ENCODE data around the gene DCLRE1A.

The DCLRE1A gene

GRCh38 chr10:113867904-113868303 lies 14.0 kb upstream of the DCLRE1A start:
- Histone ChIP-seq H3K4me3 (ENCODE audit: low read depth in 1 of 2, low read length in 1 of 2) (no peak overlapping the region), H3K9me3 (no peaks in the 10 kb centered on the region), H3K36me3 (no peaks in the 10 kb centered on the region), H3K27me3 (no peaks in the 10 kb centered on the region), H3K4me1 (ENCODE audit: control insufficient read depth in 1 of 2, insufficient read depth in 1 of 2, low read depth in 1 of 2, low read length in 1 of 2) (peaks cover 24 to 26% of the 10 kb centered on the region in 2 experiments), H3K27ac (no peak overlapping the region)
- TF ChIP-seq CTCF (IDR thresholded peaks at IDR 0.05), result no peak

GRCh38 chr10:113866551-113867394 lies 12.9 kb upstream of the DCLRE1A start:
- no peak for TF ChIP-seq CTCF (IDR thresholded peaks at IDR 0.05)
- no peaks in the 10 kb centered on the region for H3K9me3 ChIP-seq
- H3K27me3 ChIP-seq, result no peaks in the 10 kb centered on the region
- no peak overlapping the region for H3K4me3 ChIP-seq (ENCODE audit: low read depth in 1 of 2, low read length in 1 of 2)
- no peaks in the 10 kb centered on the region for H3K36me3 ChIP-seq
- H3K27ac ChIP-seq, result peak overlapping the region; percentile 26
- H3K4me1 ChIP-seq (ENCODE audit: control insufficient read depth in 1 of 2, insufficient read depth in 1 of 2, low read depth in 1 of 2, low read length in 1 of 2), result peaks cover 24 to 26% of the 10 kb centered on the region in 2 experiments

- H3K9me3 ChIP-seq, result no peaks in the 10 kb centered on the region
- peak overlapping the region; percentile 61 for H3K27ac ChIP-seq
- no peaks in the 10 kb centered on the region for H3K36me3 ChIP-seq
- TF ChIP-seq CTCF (IDR thresholded peaks at IDR 0.05), result no peak
- H3K4me1 ChIP-seq (ENCODE audit: control insufficient read depth in 1 of 2, insufficient read depth in 1 of 2, low read depth in 1 of 2, low read length in 1 of 2), result peaks cover 24 to 26% of the 10 kb centered on the region in 2 experiments
- no peaks in the 10 kb centered on the region for H3K27me3 ChIP-seq
- peak overlapping the region in 1 of 2 experiments; percentile 11 for H3K4me3 ChIP-seq (ENCODE audit: low read depth in 1 of 2, low read length in 1 of 2)
Measured at GRCh38 chr10:113865901-113866300, 12.0 kb upstream of the DCLRE1A start.

GRCh38 chr10:113859261-113859660 lies 5.4 kb upstream of the DCLRE1A start:
- no peak overlapping the region for H3K27ac ChIP-seq
- peaks cover 14 to 22% of the 10 kb centered on the region in 2 experiments for H3K4me1 ChIP-seq (ENCODE audit: control insufficient read depth in 1 of 2, insufficient read depth in 1 of 2, low read depth in 1 of 2, low read length in 1 of 2)
- H3K9me3 ChIP-seq, result no peaks in the 10 kb centered on the region
- TF ChIP-seq CTCF (IDR thresholded peaks at IDR 0.05), result no peak
- H3K4me3 ChIP-seq (ENCODE audit: low read depth in 1 of 2, low read length in 1 of 2), result no peak overlapping the region
- H3K27me3 ChIP-seq, result no peaks in the 10 kb centered on the region
- no peaks in the 10 kb centered on the region for H3K36me3 ChIP-seq

GRCh38 chr10:113858541-113858940 lies 4.7 kb upstream of the DCLRE1A start:
- Histone ChIP-seq H3K36me3 (no peaks in the 10 kb centered on the region), H3K9me3 (no peaks in the 10 kb centered on the region), H3K27ac (no peak overlapping the region), H3K4me1 (ENCODE audit: control insufficient read depth in 1 of 2, insufficient read depth in 1 of 2, low read depth in 1 of 2, low read length in 1 of 2) (peaks cover 17 to 26% of the 10 kb centered on the region in 2 experiments), H3K4me3 (ENCODE audit: low read depth in 1 of 2, low read length in 1 of 2) (no peak overlapping the region), H3K27me3 (no peaks in the 10 kb centered on the region)
- no peak for TF ChIP-seq CTCF (IDR thresholded peaks at IDR 0.05)

All from neutrophil (primary cell).